Natural killer cell treated with Interleukin-12 subunit alpha and Interleukin-12 subunit beta and Interleukin-15 and Interleukin-18, amount 100 ng/mL, for 72 hours (primary cell): Measurements from ENCODE around the gene UXS1. TPM values are rescaled to one million over a fixed set of nuclear protein-coding genes. Genes with fewer than 3 reads are reported as not detected.

Source experiments
- ATAC-seq, 2 donors: fragments of 150-1000 bp; cut with Tn5 transposase in 1 of 2; sonication (Bioruptor Pico), chemical (Tn5 transposase) in 1 of 2; 2 replicates each; pipeline ENCODE4 v1.10.0; 2021
- DNase-seq: peaks from one replicate; pipeline ENCODE4 v3.0.0; 2022; ENCODE audit warnings: low spot score
- H3K27ac Mint-ChIP-seq, 2 donors: 1 replicate in 1 of 2; 2 replicates in 1 of 2; pipeline ENCODE4 v1.8.0; 2022; ENCODE audit warnings: mixed read lengths in 2 of 2, mild to moderate bottlenecking in 1 of 2, moderate library complexity in 1 of 2
- H3K27me3 Mint-ChIP-seq, 2 donors: 1 replicate in 1 of 2; 2 replicates in 1 of 2; pipeline ENCODE4 v1.8.0; 2022; ENCODE audit warnings: mixed read lengths in 2 of 2
- H3K36me3 Mint-ChIP-seq: one replicate; pipeline ENCODE4 v1.8.0; 2022; ENCODE audit warnings: mixed read lengths
- H3K4me1 Mint-ChIP-seq, 2 donors: 1 replicate in 1 of 2; 2 replicates in 1 of 2; pipeline ENCODE4 v1.8.0; 2022; ENCODE audit warnings: low read depth in 2 of 2, mixed read lengths in 2 of 2, mild to moderate bottlenecking in 1 of 2
- H3K4me3 Mint-ChIP-seq: one replicate; pipeline ENCODE4 v1.8.0; 2022; ENCODE audit warnings: mixed read lengths
- H3K9me3 Mint-ChIP-seq: 2 replicates; pipeline ENCODE4 v1.8.0; 2022; ENCODE audit warnings: mixed read lengths
- total RNA-seq, 2 donors: library from RNA; stranded (reverse); gene quantifications; one replicate each; pipeline ENCODE4 v1.2.3, GENCODE V29; 2022

The UXS1 gene
- total RNA-seq, 2 donors from 2014 or later, result 104 to 116 TPM

- H3K27ac Mint-ChIP-seq, result peak overlapping the region in 1 of 2 donors; percentile 63
- no peaks in the 10 kb centered on the region for H3K27me3 Mint-ChIP-seq
- no peak for ATAC-seq
- H3K36me3 Mint-ChIP-seq, result no peaks in the 10 kb centered on the region
- DNase-seq, result no peak
- peaks cover 28 to 47% of the 10 kb centered on the region in 2 donors for H3K4me1 Mint-ChIP-seq
- H3K9me3 Mint-ChIP-seq, result no peaks in the 10 kb centered on the region
- no peak overlapping the region for H3K4me3 Mint-ChIP-seq
These were observed 10.9 kb downstream of the UXS1 start for GRCh38 chr2:106183101-106183696.

- H3K36me3 Mint-ChIP-seq, result no peaks in the 10 kb centered on the region
- H3K4me1 Mint-ChIP-seq, result peaks cover 23 to 48% of the 10 kb centered on the region in 2 donors
- ATAC-seq (no peak), DNase-seq (no peak)
- H3K4me3 Mint-ChIP-seq, result no peak overlapping the region
- no peaks in the 10 kb centered on the region for H3K9me3 Mint-ChIP-seq
- peak overlapping the region in 1 of 2 donors; percentile 18 for H3K27ac Mint-ChIP-seq
- H3K27me3 Mint-ChIP-seq, result no peaks in the 10 kb centered on the region
These were observed 13.0 kb downstream of the UXS1 start for GRCh38 chr2:106181064-106181463.

- no peak for ATAC-seq
- Mint-ChIP-seq H3K4me1 (peaks cover 26 to 50% of the 10 kb centered on the region in 2 donors), H3K36me3 (no peaks in the 10 kb centered on the region)
These were observed 13.5 kb downstream of the UXS1 start for GRCh38 chr2:106180602-106181001.

GRCh38 chr2:106178716-106179115, 15.4 kb downstream of the UXS1 start:
- peaks cover 20 to 44% of the 10 kb centered on the region in 2 donors for H3K4me1 Mint-ChIP-seq
- no peak overlapping the region for H3K4me3 Mint-ChIP-seq
- no peaks in the 10 kb centered on the region for H3K9me3 Mint-ChIP-seq
- H3K27ac Mint-ChIP-seq, result no peak overlapping the region
- no peaks in the 10 kb centered on the region for H3K27me3 Mint-ChIP-seq
- DNase-seq, result no peak
- H3K36me3 Mint-ChIP-seq, result no peaks in the 10 kb centered on the region
- no peak for ATAC-seq

More at GRCh38 chr2:106180602-106181001, 13.5 kb downstream of the UXS1 start:
- DNase-seq, result no peak
- Mint-ChIP-seq H3K27ac (no peak overlapping the region), H3K27me3 (no peaks in the 10 kb centered on the region), H3K9me3 (no peaks in the 10 kb centered on the region), H3K4me3 (no peak overlapping the region)

- DNase-seq, result no peak
- H3K27ac Mint-ChIP-seq, result no peak overlapping the region
- no peak for ATAC-seq
- H3K4me1 Mint-ChIP-seq, result peaks cover 16 to 42% of the 10 kb centered on the region in 2 donors
- no peak overlapping the region for H3K4me3 Mint-ChIP-seq
- H3K36me3 Mint-ChIP-seq, result no peaks in the 10 kb centered on the region
- no peaks in the 10 kb centered on the region for H3K9me3 Mint-ChIP-seq
- no peaks in the 10 kb centered on the region for H3K27me3 Mint-ChIP-seq
These were observed 16.5 kb downstream of the UXS1 start for GRCh38 chr2:106177581-106177980.

- Mint-ChIP-seq H3K4me1 (peaks cover 16 to 41% of the 10 kb centered on the region in 2 donors), H3K27ac (no peak overlapping the region), H3K27me3 (no peaks in the 10 kb centered on the region), H3K36me3 (no peaks in the 10 kb centered on the region), H3K4me3 (no peak overlapping the region), H3K9me3 (no peaks in the 10 kb centered on the region)
- ATAC-seq, result no peak
- DNase-seq, result no peak
These were observed 17.5 kb downstream of the UXS1 start for GRCh38 chr2:106176446-106177099.

- Mint-ChIP-seq H3K27ac (no peak overlapping the region), H3K4me3 (no peak overlapping the region), H3K4me1 (peaks cover 20 to 38% of the 10 kb centered on the region in 2 donors), H3K9me3 (no peaks in the 10 kb centered on the region), H3K27me3 (no peaks in the 10 kb centered on the region), H3K36me3 (no peaks in the 10 kb centered on the region)
- DNase-seq (no peak), ATAC-seq (no peak)
These were observed 18.8 kb downstream of the UXS1 start for GRCh38 chr2:106175086-106175850.

- H3K27me3 Mint-ChIP-seq, result no peaks in the 10 kb centered on the region
- H3K4me1 Mint-ChIP-seq, result peaks cover 20 to 38% of the 10 kb centered on the region in 2 donors
- no peaks in the 10 kb centered on the region for H3K36me3 Mint-ChIP-seq
- H3K27ac Mint-ChIP-seq, result peak overlapping the region in 1 of 2 donors; percentile 57
- H3K9me3 Mint-ChIP-seq, result no peaks in the 10 kb centered on the region
- no peak for ATAC-seq
- no peak overlapping the region for H3K4me3 Mint-ChIP-seq
- no peak for DNase-seq
These were observed 20.0 kb downstream of the UXS1 start for GRCh38 chr2:106174056-106174455.

- Mint-ChIP-seq H3K27me3 (no peaks in the 10 kb centered on the region), H3K9me3 (no peaks in the 10 kb centered on the region), H3K4me1 (peaks cover 16 to 33% of the 10 kb centered on the region in 2 donors), H3K36me3 (no peaks in the 10 kb centered on the region), H3K4me3 (no peak overlapping the region), H3K27ac (no peak overlapping the region)
- no peak for DNase-seq
- ATAC-seq, result peak in 1 of 2 donors; percentile 20
These were observed 21.5 kb downstream of the UXS1 start for GRCh38 chr2:106172649-106173048.

- no peaks in the 10 kb centered on the region for H3K27me3 Mint-ChIP-seq
- peaks cover 8% of the 10 kb centered on the region for H3K36me3 Mint-ChIP-seq
- H3K4me3 Mint-ChIP-seq, result no peak overlapping the region
- ATAC-seq, result no peak
- no peaks in the 10 kb centered on the region for H3K9me3 Mint-ChIP-seq
- no peak overlapping the region for H3K27ac Mint-ChIP-seq
- H3K4me1 Mint-ChIP-seq, result peaks cover 18 to 27% of the 10 kb centered on the region in 2 donors
- DNase-seq, result no peak
These were observed 25.4 kb downstream of the UXS1 start for GRCh38 chr2:106168657-106169056.

GRCh38 chr2:106167067-106167466, 27.0 kb downstream of the UXS1 start:
- peaks cover 23% of the 10 kb centered on the region in 2 donors for H3K4me1 Mint-ChIP-seq
- DNase-seq (no peak), ATAC-seq (no peak)
- H3K27ac Mint-ChIP-seq, result peak overlapping the region in 1 of 2 donors; percentile 47
- H3K27me3 Mint-ChIP-seq, result no peaks in the 10 kb centered on the region
- H3K4me3 Mint-ChIP-seq, result no peak overlapping the region
- H3K9me3 Mint-ChIP-seq, result no peaks in the 10 kb centered on the region
- H3K36me3 Mint-ChIP-seq, result peaks cover 14% of the 10 kb centered on the region

GRCh38 chr2:106165561-106165960, 28.5 kb downstream of the UXS1 start:
- Mint-ChIP-seq H3K4me1 (peaks cover 31 to 37% of the 10 kb centered on the region in 2 donors), H3K36me3 (peaks cover 14% of the 10 kb centered on the region), H3K27ac (no peak overlapping the region), H3K4me3 (no peak overlapping the region), H3K27me3 (no peaks in the 10 kb centered on the region), H3K9me3 (no peaks in the 10 kb centered on the region)
- ATAC-seq, result no peak
- DNase-seq, result no peak

- Mint-ChIP-seq H3K4me1 (peaks cover 31 to 37% of the 10 kb centered on the region in 2 donors), H3K27me3 (no peaks in the 10 kb centered on the region), H3K9me3 (no peaks in the 10 kb centered on the region), H3K4me3 (no peak overlapping the region), H3K27ac (peak overlapping the region; percentile 17 to 60), H3K36me3 (peaks cover 14% of the 10 kb centered on the region)
- ATAC-seq (no peak), DNase-seq (no peak)
These were observed 29.1 kb downstream of the UXS1 start for GRCh38 chr2:106165029-106165428.
